NCI-H2196 treated with DMSO at 0.1 percent for 48 hours (cell line): ENCODE measurements around the gene CCR5AS.

ENCODE experiments used
- DNase-seq: peaks from one replicate; lab custom pipeline; 2025; ENCODE audit not compliant: unreplicated experiment; lab: John Stamatoyannopoulos, UW

CCR5AS gene

DNA sequence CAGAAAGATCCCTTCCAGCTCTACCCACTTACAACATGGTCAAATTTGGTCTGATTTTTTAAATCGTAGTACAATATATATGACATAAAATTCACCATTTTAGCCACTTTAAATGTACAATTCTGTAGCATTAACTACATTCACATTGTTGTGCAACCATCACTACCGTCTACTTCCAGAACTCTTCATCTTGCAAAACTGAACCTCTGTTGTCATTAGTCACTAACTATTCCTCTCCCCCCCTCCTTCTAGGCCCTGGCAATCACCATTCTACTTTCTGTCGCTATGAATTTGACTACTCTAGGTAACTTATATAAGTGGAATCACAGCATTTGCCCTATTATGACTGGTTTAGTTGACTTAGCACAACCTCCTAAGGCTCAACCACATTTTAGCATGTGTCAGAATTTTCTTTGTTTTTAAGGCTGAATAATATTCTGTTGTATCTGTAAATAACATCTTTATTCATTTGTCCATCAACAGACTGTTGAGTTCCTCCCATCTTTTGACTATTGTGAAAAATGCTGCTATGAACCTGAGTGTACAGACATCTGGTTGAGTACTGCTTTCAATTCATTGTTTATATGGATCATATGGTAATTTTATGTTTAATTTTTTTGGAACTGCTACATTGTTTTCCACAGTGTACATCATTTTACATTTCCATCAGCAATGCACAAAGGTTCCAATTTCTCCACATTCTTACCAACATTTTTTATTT, 88.5 kb downstream of the CCR5AS start:
- DNase-seq: no peak

DNA sequence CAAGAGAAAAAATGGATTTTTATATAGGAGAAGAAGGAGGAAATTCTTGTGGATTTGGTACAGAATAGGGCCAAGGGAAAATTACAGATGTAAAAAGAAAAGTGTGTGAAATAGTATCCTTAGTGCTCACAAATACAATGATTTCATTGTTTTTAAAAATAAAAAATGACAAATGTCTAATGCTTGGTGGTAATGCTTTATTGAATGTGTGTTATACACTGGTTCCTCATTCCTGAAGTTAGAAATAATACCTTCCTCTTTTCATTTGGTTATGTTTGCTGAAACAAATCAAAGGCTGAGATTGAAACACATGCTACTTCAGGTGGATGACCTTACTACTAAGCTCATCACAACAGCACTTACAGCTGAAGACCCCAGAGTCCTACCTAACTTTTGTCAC, 90.7 kb downstream of the CCR5AS start:
- no peak for DNase-seq

DNA sequence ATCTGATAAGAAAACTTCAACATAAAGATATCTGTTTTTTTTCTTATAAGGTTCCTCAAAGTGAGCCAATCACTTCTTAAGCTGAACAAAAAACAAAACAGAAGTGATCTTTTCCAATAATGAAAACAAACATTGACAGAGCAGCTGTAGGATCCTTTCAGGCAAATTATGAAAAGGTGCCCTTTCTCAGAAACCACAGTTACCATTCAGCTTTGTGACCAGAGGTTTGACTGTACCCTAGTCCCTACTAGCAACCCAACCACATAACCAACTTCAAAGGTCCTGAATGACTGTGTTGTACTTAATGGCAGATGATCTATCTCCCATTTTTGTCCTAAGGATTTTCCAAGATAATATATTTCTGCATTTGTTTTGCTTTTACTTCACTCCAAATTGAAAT, 92.3 kb downstream of the CCR5AS start:
- no peak for DNase-seq
